ENCODE measurements around the gene SDK1.
A peak's percentile ranks its signal among the peaks of the same experiment; 100 is the strongest.

The SDK1 gene

GRCh38 chr7:4174451-4174850 is 873.4 kb downstream of the SDK1 start:
- no peak for DNase-seq

DNA sequence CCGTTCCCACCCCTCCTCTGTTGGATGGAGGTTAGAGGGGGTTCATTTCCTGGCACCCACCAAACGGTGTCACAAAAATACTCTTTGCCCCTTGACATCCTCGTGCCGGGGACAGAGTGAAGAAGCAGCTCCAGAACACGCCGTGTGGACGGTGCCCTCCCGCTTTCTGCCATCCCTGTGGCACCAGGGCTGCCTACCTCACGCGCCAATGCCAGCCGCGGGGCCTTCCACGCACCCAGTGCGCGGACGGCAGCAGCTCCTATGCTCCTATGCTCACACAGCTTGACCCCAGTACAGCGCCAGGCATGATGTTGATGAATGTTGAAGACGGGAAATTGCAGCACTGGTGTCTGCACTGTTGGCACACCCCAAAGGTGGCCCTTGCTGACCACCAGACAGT is 873.8 kb downstream of the SDK1 start:
- DNase-seq = no peak

- DNase-seq = no peak
These were observed 874.4 kb downstream of the SDK1 start for GRCh38 chr7:4175346-4175973.

DNA sequence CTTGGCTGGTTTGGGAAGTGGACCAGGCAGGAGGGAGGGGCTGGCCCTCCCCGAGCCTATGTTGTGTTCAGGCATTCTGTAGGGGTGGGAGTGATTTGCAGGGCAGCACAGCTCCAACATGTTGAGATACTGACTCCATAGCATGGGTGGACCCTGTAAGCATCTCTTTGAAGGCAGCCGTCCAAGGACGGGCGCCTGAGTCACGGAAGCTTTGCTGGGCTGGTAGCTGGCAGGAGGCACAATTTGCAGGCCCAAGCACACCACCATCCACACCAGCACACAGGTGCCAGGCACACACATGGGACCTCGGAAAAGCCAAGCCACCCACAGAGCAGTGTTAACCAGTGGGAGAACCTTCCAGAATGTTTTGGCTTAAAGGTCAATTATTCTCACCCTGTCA is 875.9 kb downstream of the SDK1 start:
- no peak for DNase-seq

DNA sequence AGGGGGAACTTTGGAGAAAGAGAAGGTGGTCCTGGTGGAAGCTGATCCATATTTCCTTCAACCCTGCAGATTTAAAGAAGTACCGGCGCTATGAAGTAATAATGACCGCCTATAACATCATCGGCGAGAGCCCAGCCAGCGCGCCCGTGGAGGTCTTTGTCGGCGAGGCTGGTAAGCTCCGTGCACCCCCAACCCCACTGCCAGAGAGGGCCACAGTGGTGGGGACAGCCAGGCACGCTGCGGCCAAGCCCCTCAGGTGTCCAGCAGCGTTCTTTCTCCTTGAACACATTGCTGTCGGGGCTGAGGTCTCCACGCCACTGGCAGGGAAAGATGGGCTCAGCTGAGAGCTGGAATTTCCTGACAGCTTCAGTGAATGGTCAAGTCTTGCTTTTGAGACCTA is 877.4 kb downstream of the SDK1 start:
- no peak for DNase-seq

DNA sequence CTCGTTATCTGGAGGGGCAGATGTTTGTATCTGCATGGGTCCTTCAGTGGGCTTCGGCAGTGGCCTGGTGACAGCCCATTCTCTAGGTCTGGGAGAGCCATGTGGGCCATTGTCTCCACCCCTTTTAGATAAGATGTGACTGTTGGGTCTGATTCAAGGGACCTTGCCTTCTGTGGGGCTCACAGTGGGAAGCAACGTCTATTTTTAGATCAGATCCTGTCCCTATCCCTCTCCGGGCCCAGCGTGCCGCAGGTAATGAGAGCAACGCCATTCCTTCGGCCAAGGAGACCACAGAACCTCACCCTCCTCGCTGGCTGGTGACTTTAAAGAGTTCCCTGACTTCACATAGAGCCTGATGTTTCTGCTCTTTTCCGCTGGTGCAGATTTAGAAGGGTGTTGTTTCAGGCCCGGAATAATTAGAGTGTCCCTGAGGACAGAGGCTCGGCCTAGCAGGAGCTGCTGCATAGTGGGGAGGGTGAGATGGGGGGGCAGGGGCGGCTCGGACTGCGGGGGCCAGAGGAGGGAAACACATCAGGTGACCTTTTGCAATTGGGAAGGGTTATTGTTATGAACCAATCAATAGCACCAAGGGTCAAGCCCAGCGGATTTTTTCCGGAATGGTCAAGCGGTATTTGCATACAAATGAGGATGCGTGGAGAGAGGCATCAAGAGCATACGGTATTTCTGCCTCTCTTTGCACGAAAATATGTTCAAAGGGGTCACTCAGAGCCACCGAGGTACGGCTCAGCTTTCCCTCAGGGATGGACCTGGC is 878.0 kb downstream of the SDK1 start:
- no peak for DNase-seq

DNA sequence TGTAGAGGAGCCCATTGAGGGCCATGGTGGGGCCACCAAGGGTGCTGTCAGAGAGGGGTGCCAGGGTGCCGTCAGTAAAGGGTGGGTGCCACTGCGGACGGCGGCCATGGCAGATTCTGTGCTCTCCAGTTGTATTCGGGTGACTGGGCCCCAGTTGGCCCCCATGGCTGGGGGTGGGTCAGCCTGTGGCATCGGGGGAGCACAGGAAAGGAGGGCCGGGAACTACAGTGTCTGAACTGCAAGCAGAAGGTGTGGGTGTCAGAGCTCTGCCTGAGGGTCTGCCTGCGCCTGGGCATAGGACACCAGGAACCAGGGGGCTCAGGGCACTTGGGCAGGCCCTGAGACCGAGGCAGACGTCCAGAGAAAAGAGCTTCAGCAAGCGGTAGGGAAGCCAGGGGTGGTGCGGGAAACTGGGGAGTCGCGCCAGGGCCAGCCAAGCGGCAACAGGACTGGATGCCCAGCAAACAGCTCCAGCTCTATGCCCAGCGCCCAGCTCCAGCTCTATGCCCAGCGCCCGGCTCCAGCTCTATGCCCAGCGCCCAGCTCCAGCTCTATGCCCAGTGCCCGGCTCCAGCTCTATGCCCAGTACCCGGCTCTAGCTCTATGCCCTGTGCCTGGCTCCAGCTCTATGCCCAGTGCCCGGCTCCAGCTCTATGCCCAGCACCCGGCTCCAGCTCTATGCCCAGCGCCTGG is 878.8 kb downstream of the SDK1 start:
- no peak for DNase-seq

GRCh38 chr7:4181446-4181845 is 880.4 kb downstream of the SDK1 start:
- no peak for DNase-seq

GRCh38 chr7:4182605-4183300 is 881.7 kb downstream of the SDK1 start:
- no peak for DNase-seq

- DNase-seq = no peak
These were observed 883.6 kb downstream of the SDK1 start for GRCh38 chr7:4184653-4185052.

- DNase-seq = no peak
These were observed 884.1 kb downstream of the SDK1 start for GRCh38 chr7:4185136-4185535.

GRCh38 chr7:4185721-4186512 is 884.9 kb downstream of the SDK1 start:
- no peak for DNase-seq

GRCh38 chr7:4186513-4186780 is 885.4 kb downstream of the SDK1 start:
- DNase-seq = no peak

DNA sequence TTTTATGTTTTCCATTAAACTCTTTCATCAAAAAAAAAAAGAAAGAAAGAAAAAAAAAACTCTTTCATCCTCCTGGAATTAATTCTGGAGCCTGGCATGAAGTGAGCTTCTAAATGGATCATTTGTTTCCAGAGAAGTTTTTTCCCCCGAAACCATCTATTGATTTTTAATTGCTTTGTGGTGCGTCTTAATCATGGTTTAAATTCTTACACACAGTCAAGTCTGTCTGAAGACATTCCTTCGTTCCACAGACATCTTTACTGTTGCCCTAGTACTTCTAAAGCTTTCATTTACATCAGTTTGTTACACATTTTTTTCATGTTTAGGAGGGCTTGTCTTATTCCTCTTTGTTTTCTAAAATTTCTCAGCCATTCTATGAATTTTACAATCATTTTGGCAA is 887.6 kb downstream of the SDK1 start:
- no peak for DNase-seq

- DNase-seq = peak; percentile 21
These were observed 888.1 kb downstream of the SDK1 start for GRCh38 chr7:4189131-4189570.

- peak; percentile 23 for DNase-seq
These were observed 889.2 kb downstream of the SDK1 start for GRCh38 chr7:4190010-4190981.

DNA sequence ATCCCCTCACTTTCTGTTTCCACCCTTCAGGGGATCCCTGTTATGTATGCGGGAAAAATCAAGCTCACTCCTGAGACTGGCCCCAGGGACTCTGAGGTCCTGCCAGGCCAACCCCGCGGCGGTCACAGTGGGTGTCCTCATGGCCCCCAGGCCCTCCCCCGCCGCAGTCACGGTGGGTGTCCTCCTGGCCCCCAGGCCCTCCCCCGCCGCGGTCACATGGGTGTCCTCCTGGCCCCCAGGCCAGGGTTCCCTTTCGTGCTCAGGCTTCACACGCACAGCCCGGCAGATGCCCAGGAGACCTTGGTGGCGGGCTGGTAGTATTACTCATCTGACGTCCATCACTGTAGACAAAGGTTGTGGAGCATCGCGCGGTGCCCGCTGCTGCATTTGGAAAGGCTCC is 890.0 kb downstream of the SDK1 start:
- DNase-seq = no peak

DNA sequence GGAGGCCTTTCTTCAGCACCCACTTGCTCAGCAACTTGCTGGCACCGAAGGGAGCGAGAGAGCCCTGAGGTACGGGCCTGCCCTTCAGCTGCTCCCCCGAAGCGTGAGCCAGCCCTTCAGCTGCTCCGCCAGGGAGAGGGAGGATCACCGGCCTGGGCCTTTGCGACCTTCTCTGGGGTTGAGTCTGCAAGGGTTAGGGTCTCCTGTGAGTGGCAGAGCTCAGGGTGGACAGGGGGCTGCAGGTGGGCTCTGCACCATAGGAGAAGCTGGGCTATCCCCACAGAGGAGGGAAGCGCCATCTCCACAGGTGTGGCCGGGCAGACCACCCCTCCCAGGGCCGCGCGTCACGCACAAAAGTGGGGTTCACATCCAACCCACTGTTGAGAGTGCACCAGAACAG is 890.5 kb downstream of the SDK1 start:
- no peak for DNase-seq

GRCh38 chr7:4195660-4196059 is 894.6 kb downstream of the SDK1 start:
- no peak for DNase-seq

DNA sequence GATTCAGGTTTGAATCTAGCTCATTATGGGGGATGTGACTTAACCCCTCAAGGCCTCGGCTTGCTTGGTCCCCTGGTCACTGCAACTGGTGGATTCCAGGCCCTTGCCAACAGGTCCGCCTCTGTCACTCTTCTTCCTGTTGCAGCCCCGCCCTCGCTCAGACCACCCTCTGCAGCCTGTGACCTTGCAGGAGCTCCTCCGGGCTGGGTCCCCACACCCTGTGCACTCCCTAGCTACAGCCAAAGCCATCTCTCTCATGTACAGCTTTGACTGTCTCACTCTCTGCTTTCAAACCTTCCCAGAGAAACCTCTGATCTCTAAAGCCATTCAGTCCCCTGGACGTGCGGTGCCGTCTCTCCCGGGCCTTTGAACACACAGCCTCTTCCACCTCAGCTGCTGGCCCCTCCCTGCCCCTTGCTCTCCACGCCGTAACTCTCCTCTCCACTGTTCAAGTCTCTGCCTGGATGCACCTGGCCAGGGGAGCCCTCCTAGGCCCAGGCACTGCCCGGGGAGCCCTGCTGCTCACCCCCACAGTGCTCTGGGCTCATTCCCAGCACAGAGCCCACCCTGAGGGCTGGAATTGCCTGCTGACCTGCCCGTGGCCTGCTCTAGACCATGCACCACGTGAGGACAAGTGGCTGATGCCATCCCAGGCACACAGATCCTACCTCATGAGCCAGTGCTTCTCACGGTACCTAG is 895.2 kb downstream of the SDK1 start:
- DNase-seq = no peak

DNA sequence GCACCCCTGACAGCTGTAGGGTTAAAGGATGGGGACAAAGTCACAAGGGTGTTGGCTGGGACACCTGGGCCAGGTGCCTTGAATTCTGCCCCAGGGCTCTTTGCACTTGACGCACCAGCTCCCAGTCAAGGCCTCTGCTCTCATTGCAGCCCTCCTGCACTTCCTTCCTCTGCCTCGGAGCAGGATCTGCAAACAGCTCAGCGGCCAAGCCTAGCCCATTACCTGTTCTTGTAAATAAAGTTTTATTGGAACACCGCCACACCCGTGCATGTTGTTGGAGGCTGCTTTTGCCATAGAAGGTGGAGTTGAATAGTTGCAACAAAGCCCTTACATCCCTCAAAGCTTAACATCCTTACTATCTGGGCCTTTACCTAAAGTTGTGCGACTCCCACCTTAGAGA is 897.2 kb downstream of the SDK1 start:
- DNase-seq = no peak

Data from NCI-H2081 treated with DMSO at 0.1 percent for 48 hours (cell line).